Measurements from ENCODE around the gene SLC6A9.

The SLC6A9 gene

DNA sequence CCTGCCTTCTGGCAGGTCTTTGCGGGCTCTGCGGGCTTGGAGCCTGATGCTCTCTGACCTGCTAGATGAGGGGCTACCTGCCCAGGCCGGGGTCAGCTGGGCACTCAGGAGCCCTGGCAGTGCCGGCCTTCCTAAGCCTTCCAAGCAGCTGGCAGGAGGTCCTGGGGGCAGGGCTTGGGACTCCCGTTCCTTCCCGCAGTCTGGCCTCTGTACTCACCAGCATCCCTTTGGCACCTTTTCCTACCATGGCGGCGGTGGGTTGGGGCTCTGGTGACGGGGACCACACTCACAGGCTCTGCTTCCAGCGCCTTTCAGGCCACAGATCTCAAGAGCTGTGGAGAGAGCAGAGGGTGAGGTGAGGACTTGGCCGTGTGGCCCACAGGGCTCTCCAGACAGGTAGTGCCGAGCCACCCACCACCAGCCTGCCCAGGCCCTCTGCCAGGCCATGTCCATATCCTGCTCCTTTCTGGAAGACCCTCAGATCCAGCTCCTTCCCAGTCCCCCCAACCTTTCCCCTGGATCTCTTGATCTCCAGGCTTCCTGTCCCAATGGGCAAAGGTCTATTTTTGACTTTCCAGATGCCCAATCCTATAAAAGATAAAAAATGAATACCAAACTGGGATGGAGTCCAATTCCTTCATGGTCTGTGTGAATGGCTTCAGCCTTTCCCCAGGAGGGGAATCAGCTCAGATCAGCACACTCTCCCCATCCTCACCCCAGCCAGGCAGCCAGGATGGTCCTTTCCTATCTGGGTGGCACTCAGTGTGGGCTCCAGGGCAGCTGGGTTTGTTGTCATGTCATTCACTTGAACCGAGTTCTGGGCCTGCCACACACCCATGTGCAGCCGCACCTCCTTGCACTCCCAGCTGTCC lies 7.0 kb downstream of the SLC6A9 start:
- Mint-ChIP-seq H3K27ac (no peak overlapping the region), H3K4me3 (no peak overlapping the region), H3K4me1 (peaks cover 15% of the 10 kb centered on the region), H3K9me3 (no peaks in the 10 kb centered on the region), H3K36me3 (peaks cover 13% of the 10 kb centered on the region), H3K27me3 (no peaks in the 10 kb centered on the region)

DNA sequence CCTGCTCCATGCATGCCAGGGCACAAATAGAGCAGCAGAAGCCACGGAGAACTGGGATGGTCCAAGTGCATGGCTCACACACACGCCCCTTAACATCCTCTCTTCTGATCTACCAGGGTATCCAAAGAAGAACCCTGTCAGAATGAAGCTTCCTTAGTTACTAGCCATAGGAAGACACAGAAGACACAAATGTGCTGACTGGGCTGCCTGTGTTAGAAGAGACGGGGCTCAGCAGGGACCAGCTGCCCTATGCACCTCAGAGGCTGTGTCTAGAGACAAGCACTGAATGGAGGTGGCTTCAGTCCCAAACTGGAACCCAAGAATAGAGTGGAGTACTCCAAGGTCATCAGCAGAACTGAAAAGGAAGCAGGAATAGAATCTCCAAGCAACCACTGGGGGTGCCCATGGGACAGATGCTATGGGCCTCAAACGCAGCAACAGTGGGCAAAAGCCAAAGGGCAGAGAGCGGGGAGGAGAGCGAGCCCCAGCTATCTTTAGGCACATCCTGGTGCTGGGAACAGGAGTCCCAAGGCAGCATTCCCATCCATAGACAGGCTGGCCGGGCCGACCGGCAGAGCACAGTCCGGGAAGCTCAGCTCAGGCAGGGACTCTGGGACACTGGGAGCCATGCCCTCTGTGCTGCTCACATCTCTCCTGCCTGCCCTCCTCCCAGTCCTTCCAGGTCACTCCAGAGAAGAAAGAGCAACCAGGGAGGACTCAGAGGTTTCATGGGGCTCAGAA lies 9.5 kb downstream of the SLC6A9 start:
- H3K36me3 Mint-ChIP-seq: peaks cover 11% of the 10 kb centered on the region
- H3K27me3 Mint-ChIP-seq: no peaks in the 10 kb centered on the region
- no peak overlapping the region for H3K4me3 Mint-ChIP-seq
- no peaks in the 10 kb centered on the region for H3K9me3 Mint-ChIP-seq
- H3K4me1 Mint-ChIP-seq: no peaks in the 10 kb centered on the region
- no peak overlapping the region for H3K27ac Mint-ChIP-seq

DNA sequence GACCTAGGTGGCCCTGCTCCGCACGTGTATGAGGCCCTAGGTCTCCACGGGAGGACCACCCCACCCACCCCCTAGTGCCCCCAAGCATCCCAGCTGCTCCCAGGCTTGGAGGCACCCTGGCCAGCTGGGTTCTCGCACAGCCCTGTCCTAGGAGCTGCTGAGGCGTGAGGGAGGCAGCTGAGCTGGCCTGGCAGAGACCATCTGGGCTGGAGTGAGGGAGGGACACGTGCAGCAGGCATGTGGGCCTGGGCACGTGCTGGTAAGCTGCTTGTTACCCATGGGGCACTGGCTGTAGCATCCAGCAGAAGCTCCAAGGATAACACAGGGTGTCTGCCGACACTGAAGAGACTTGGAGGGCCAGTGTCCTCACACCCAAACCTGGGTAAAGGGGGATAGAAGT lies 10.1 kb downstream of the SLC6A9 start:
- H3K4me1 Mint-ChIP-seq: no peaks in the 10 kb centered on the region
- peaks cover 11% of the 10 kb centered on the region for H3K36me3 Mint-ChIP-seq
- no peaks in the 10 kb centered on the region for H3K27me3 Mint-ChIP-seq
- H3K27ac Mint-ChIP-seq: no peak overlapping the region
- H3K4me3 Mint-ChIP-seq: no peak overlapping the region
- no peaks in the 10 kb centered on the region for H3K9me3 Mint-ChIP-seq

DNA sequence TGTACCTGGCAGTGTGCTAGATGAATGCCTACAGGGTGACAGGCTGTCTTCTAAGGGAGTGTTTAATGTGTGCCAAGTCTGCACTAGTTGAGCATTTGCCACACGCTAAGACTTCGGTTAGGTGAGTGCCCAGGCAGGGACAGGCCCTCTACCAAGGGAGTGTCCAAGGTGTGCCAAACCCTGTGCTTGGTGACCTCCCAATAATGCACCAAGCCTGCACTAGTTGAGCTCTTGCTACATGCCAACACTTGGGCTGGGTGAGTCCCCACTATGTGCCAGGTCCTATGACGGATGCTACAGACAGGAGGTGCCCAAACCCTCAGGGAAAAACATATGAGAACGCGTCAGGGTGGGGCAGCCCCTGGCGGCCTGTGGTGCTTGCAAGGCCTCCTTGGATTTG lies 10.8 kb downstream of the SLC6A9 start:
- Mint-ChIP-seq H3K4me1 (no peaks in the 10 kb centered on the region), H3K27ac (no peak overlapping the region), H3K4me3 (no peak overlapping the region), H3K36me3 (peaks cover 11% of the 10 kb centered on the region), H3K9me3 (no peaks in the 10 kb centered on the region), H3K27me3 (no peaks in the 10 kb centered on the region)

DNA sequence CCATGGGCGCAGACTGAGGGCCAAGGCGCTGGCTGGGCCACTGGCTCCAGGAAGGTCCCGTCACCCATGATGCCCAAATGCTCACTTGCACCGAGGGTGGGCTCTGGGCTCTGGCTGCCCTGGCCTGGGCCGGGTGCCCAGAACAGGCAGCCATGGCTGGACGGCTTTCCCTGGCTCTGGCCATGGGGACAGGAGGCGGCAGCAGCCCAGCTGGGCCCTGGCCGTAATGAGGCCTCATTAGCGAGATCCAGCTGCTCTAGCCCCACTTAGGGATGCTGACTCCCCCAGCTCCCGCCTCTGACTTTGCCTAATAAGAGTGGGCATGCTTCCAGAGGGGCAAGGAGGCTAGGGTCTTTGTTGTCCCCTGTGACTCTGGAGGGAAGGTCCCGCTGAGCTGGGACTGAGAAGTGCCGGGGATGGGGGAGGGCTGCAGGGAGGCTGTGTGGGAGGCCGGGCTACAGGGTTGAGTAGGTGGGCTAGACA lies 11.8 kb downstream of the SLC6A9 start:
- Mint-ChIP-seq H3K27ac (no peak overlapping the region), H3K27me3 (no peaks in the 10 kb centered on the region), H3K4me1 (no peaks in the 10 kb centered on the region), H3K36me3 (peaks cover 7% of the 10 kb centered on the region), H3K4me3 (no peak overlapping the region), H3K9me3 (no peaks in the 10 kb centered on the region)

DNA sequence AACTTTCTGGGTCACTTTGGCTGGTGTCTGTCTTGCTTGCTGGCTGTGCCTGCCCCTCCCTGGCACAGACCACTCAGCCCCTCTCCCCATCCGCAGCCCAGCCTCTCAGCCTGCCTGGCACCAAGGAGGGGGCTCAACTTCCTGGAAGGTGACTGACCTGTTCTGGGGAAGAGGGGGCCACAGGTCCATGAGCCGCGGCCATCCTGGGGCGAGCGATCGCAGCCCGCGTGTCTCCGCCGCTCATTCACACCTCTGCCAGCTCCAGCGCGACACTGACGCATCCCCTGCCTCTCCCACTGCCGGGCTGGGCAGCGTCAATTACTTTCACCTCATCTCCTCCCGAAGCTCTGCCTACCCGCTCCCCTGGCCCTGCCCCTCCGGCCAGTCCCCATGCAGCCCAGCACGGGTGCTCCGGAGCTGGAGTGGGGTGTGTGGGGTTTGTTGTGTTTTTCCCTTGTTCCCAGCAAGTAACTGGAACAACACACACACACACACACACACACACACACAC lies 14.3 kb downstream of the SLC6A9 start:
- H3K9me3 Mint-ChIP-seq: no peaks in the 10 kb centered on the region
- H3K4me1 Mint-ChIP-seq: peaks cover 10% of the 10 kb centered on the region
- H3K27ac Mint-ChIP-seq: no peak overlapping the region
- H3K36me3 Mint-ChIP-seq: peaks cover 3% of the 10 kb centered on the region
- no peaks in the 10 kb centered on the region for H3K27me3 Mint-ChIP-seq
- no peak overlapping the region for H3K4me3 Mint-ChIP-seq

DNA sequence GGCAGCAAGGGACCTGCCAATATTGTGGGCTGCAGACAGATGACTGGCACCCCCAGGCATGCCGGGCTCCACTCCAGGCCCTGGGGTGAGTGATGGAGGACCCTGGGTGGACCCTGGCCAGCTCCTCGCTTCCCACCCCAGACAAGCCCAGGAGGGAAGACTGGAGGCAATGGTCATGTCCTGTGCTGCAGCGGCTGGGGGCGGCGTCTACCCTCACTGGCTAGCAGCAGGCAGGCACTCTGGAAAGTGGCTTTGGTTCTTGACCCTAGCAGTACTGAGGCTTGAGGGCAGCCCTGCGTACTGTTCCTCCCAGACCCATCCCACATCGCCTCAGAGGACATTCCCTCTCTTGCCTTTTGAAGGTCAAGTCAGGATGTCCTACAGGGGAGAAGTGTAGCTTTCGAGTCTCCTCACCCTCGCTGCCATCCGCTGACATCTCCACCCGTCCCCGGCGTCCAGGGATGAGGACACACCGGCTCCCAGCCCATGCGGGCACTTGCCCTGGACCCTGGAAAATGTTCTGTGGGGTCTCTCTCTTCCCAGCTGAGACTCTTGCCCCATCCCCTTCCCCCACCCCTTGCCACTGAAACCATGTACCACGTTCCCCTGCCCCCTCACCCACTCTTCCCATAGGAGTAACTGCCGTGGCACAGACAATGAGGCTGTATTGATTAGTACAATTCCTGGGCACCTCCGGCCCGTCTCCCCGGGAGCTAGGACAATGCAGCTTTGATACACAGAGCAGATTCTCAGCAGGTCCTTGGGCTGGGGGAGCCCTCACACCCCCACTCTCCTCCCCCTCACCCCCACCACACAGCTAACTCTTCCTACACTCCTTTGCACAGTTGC lies 15.0 kb downstream of the SLC6A9 start:
- Mint-ChIP-seq H3K4me3 (no peak overlapping the region), H3K27ac (no peak overlapping the region), H3K27me3 (no peaks in the 10 kb centered on the region), H3K4me1 (peaks cover 10% of the 10 kb centered on the region), H3K9me3 (no peaks in the 10 kb centered on the region), H3K36me3 (no peaks in the 10 kb centered on the region)

DNA sequence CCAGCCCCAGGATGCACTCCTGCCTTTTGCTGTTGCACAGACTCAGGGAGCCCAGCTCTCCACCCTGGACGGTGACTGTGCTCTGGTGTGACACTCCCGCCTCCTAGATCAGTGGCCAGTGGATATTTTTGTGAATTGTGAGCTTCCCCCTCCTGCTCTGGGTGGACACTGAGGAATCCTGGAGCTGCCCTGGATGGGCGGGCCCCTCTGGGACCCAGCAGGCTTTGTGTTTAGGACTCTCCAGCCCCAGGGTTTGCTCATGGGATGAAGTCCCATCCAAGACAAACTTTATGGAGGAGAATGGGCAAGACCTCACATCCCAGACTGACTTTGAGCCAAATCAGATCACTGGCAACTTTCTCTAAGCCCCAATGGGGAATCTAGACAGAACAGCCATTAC lies 16.1 kb downstream of the SLC6A9 start:
- Mint-ChIP-seq H3K27me3 (no peaks in the 10 kb centered on the region), H3K9me3 (no peaks in the 10 kb centered on the region), H3K4me1 (peaks cover 10% of the 10 kb centered on the region), H3K36me3 (no peaks in the 10 kb centered on the region), H3K4me3 (no peak overlapping the region), H3K27ac (no peak overlapping the region)

DNA sequence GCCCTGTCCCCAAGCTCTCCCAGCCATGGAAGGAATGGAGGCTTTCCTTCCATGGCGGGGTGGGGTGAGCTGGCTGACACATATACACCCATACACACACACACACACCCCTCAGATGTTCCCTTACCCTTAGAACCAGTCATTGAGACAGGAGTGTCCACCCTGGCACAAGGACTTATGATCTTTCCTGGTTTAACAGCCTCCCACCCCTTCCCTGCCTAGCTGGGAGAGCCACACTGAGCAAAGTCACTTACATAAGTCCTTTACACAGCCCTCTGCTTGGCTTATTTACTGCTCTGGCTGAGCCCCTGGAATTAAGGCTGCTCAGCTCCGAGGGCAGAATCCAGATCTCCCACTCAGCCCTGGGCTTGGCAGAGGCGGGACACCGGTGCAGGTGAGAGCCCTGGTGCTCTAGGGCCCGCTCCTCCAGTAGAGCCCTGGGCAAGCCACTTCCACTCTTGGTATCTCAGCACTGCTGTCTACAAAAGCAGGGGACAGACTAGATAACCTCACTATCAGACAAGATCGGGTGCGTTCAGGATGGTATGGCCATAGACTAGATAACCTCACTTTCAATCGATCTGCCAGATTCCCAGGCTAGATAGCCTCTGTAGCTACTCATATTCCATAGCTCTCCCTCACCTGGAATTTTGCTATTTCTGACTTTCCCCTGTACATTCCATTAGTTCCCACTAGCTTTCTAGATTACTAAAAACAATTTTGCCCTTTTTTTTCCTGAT lies 16.7 kb downstream of the SLC6A9 start:
- Mint-ChIP-seq H3K4me3 (no peak overlapping the region), H3K9me3 (no peaks in the 10 kb centered on the region), H3K36me3 (no peaks in the 10 kb centered on the region), H3K27me3 (no peaks in the 10 kb centered on the region), H3K4me1 (peaks cover 10% of the 10 kb centered on the region), H3K27ac (no peak overlapping the region)

DNA sequence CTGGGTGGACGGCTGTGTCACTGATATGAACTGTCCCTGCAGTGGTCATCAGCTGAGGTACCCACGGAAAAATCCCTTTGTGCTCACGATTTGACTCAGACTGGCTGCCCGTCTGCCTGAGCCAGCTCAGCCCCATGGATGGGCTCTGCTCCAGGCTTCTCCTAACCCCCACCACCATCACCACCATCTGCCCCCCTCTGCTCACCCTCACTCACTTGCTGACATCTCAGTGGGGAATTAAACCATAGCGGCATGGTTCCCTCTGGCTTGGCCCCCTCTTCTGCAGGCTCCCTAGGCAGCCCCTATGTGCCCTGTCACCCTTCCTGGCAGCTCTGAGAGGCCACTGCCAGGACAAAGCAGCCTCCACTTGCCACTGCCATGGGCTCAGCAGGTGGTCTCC lies 17.3 kb downstream of the SLC6A9 start:
- Mint-ChIP-seq H3K4me3 (no peak overlapping the region), H3K27me3 (no peaks in the 10 kb centered on the region), H3K27ac (no peak overlapping the region), H3K4me1 (peaks cover 10% of the 10 kb centered on the region), H3K9me3 (no peaks in the 10 kb centered on the region), H3K36me3 (no peaks in the 10 kb centered on the region)

DNA sequence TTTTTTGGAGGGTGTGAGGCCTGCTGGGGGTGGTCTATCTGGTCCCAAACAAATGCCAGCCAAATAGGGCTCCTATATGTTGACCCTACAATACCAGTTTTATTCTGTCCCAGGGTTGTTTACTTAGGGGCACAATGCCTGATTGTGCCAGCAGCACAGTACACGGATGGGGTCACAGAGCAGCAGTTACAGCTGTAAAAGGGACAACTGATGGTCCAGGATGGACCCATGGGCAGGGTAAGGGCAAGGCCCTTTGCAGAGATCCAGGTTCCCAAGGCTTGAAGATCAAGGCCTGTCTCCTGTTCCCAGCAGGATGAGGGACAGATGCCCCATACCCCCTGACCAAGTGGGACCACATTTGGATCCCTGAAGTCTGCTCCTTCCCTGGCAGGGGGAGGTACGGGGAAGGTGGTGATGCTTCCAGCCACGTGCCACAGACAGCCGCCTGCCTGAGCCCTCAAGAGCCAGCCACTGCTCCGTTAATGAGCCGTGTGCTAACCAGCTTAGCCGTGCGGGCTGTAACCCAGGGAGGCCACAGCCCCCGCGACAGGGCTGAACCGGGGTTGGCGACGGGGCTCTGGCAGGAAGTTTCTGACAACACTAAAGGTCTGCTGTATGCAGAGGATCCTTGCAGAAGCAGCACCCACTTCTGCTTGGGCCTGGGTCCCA lies 18.2 kb downstream of the SLC6A9 start:
- Mint-ChIP-seq H3K9me3 (no peaks in the 10 kb centered on the region), H3K27ac (no peak overlapping the region), H3K4me3 (no peak overlapping the region), H3K4me1 (peaks cover 10% of the 10 kb centered on the region), H3K27me3 (no peaks in the 10 kb centered on the region), H3K36me3 (no peaks in the 10 kb centered on the region)

DNA sequence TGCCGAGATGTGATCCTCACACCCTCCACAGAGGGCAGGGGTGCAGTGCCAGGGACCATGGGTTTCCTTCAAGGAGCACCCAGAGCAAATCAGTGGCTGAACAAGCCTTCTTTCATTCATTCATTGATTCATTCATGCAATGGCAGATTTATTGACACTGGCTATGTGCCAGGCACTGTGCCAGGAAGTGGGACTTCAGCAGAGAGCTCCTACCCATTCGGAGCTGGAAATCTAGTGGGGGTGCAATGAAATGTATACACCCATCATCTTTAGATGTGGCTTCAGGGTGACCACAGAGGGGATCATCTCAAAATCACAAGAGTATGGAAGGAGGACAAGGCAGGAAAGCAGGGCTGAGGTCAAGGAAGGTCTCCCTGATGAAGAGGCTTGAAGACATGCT lies 18.9 kb downstream of the SLC6A9 start:
- Mint-ChIP-seq H3K27ac (no peak overlapping the region), H3K36me3 (no peaks in the 10 kb centered on the region), H3K27me3 (no peaks in the 10 kb centered on the region)

DNA sequence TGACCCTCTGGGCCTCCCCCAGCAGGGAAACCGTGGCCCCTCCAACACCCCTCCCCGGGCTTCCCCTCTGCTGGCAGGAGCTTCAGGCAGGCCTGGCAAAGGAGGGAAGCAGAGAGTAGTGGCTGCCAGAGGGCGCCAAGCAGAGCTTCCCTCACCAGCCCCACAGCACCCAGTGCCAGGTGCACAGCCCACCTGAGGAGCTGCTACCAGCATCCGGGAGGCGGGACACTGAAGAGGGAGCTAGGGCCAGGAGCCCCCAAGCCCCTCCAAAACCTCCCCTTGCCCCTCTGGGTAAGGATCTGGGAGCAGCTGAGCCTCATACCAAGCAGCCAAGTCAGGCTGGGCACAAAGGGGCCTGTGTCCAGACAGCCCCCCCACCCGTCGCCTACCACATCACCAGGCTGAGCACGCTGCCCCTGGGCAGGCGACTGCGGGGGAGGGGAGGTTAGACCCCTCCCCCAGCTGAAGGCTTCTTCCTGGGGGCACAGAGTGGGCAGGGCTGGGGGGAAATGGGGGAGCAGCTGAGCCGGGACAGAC lies 20.3 kb downstream of the SLC6A9 start:
- Mint-ChIP-seq H3K4me1 (peaks cover 10% of the 10 kb centered on the region), H3K36me3 (no peaks in the 10 kb centered on the region), H3K4me3 (no peak overlapping the region), H3K27me3 (no peaks in the 10 kb centered on the region), H3K9me3 (no peaks in the 10 kb centered on the region), H3K27ac (no peak overlapping the region)

More for the DNA sequence above, 18.9 kb downstream of the SLC6A9 start:
- H3K9me3 Mint-ChIP-seq: no peaks in the 10 kb centered on the region
- no peak overlapping the region for H3K4me3 Mint-ChIP-seq
- H3K4me1 Mint-ChIP-seq: peaks cover 10% of the 10 kb centered on the region

DNA sequence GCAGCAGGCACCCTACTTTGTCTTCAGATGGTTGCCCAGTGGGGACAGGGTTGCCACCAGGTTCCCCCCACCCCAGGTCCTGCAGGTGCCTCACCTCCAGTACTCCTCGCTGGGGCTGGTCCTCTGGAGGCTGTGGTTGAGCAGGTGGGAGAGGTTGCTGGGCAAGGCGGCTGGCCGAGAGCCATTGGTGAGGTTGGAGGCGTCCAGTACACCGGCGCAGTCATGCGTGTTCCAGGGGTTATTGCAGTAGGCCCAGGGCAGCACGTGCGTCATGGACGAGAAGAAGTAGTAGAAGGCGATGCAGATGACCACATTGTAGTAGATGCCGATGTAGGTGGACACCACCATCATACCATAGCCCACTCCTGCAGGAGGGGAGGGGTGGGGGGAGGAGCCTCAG lies 23.0 kb downstream of the SLC6A9 start:
- no peak overlapping the region for H3K27ac Mint-ChIP-seq
- H3K36me3 Mint-ChIP-seq: no peaks in the 10 kb centered on the region
- no peaks in the 10 kb centered on the region for H3K27me3 Mint-ChIP-seq
- no peak overlapping the region for H3K4me3 Mint-ChIP-seq
- H3K4me1 Mint-ChIP-seq: peaks cover 5% of the 10 kb centered on the region
- no peaks in the 10 kb centered on the region for H3K9me3 Mint-ChIP-seq
